Osteoblast (primary cell): Measurements from ENCODE around the gene ZC3HAV1. TPM values are rescaled to one million over a fixed set of nuclear protein-coding genes. Genes with fewer than 3 reads are reported as not detected.
"Not testable (repeated sequence)": the region's sequence is repeated elsewhere in the genome, so short reads cannot be mapped to it uniquely, and the experiment has no call there.

Source experiments
- DNase-seq: peaks from one replicate; pipeline ENCODE4 v3.0.0; 2011; ENCODE audit warnings: low spot score, mixed read lengths; ENCODE audit not compliant: insufficient read length; ENCODE audit errors: missing footprints
- H2AFZ ChIP-seq: 2 replicates; pipeline ENCODE4 v1.6.0; 2011; ENCODE audit warnings: mild to moderate bottlenecking, low read length
- H3K27ac ChIP-seq: 2 replicates; pipeline ENCODE4 v1.5.1; 2011; ENCODE audit warnings: mild to moderate bottlenecking, low read depth, low read length, moderate library complexity
- H3K27me3 ChIP-seq: 2 replicates; pipeline ENCODE4 v1.6.0; 2012; ENCODE audit warnings: mild to moderate bottlenecking, control low read depth, inconsistent platforms, low read length, moderate library complexity; ENCODE audit not compliant: insufficient read depth
- H3K36me3 ChIP-seq: 2 replicates; pipeline ENCODE4 v1.5.1; 2011; ENCODE audit warnings: mild to moderate bottlenecking, low read length, control low read depth, moderate library complexity; ENCODE audit not compliant: insufficient read depth
- H3K4me1 ChIP-seq: 2 replicates; pipeline ENCODE4 v1.5.1; 2011; ENCODE audit warnings: mild to moderate bottlenecking, low read length, control low read depth, moderate library complexity; ENCODE audit not compliant: insufficient read depth
- H3K4me2 ChIP-seq: 2 replicates; pipeline ENCODE4 v1.6.0; 2011; ENCODE audit warnings: mild to moderate bottlenecking, low read length; ENCODE audit not compliant: insufficient read depth
- H3K4me3 ChIP-seq: fragments of 200-600 bp; sonication (generic); 3 replicates; pipeline ENCODE4 v1.5.1; 2012; ENCODE audit warnings: mild to moderate bottlenecking, low read length, inconsistent platforms; ENCODE audit not compliant: insufficient read depth
- H3K79me2 ChIP-seq: 2 replicates; pipeline ENCODE4 v1.6.0; 2012; ENCODE audit warnings: mild to moderate bottlenecking, low read length, control low read depth, inconsistent platforms; ENCODE audit not compliant: insufficient read depth
- H3K9me3 ChIP-seq: 2 replicates; pipeline ENCODE4 v1.5.1; 2011; ENCODE audit warnings: low read depth, low read length, control low read depth
- H4K20me1 ChIP-seq: 2 replicates; pipeline ENCODE4 v1.6.0; 2012; ENCODE audit warnings: mild to moderate bottlenecking, low read length, control low read depth; ENCODE audit not compliant: insufficient read depth
- CTCF ChIP-seq: IDR thresholded peaks from 2 replicates; pipeline ENCODE4 v1.5.1; 2011; ENCODE audit warnings: mild to moderate bottlenecking, low read depth, low read length, moderate library complexity; ENCODE audit errors: extremely low read depth
- total RNA-seq: library from RNA; depleted of rRNA; stranded (reverse); fragments of >200 nt; gene quantifications from 2 replicates; pipeline ENCODE4 v1.2.3, GENCODE V29; 2012

ZC3HAV1 gene
- total RNA-seq, 1 donor, result 44.5 TPM

- DNase-seq, result peak; percentile 87
- H3K4me1 ChIP-seq, result peaks cover 12% of the 10 kb centered on the region
- TF ChIP-seq CTCF, result no peak
- peak overlapping the region; percentile 82 for H3K4me3 ChIP-seq
- H3K27me3 ChIP-seq, result peaks cover under 1% of the 10 kb centered on the region
- peak overlapping the region; percentile 98 for H2AFZ ChIP-seq
- peak overlapping the region; percentile 83 for H3K27ac ChIP-seq
- peaks cover 2% of the 10 kb centered on the region for H3K79me2 ChIP-seq
- H3K9me3 ChIP-seq, result no peaks in the 10 kb centered on the region
- peak overlapping the region; percentile 95 for H3K4me2 ChIP-seq
- no peaks in the 10 kb centered on the region for H3K36me3 ChIP-seq
- H4K20me1 ChIP-seq, result no peaks in the 10 kb centered on the region
Measured at GRCh38 chr7:139133335-139134139, 24.0 kb upstream of the ZC3HAV1 start.

- Histone ChIP-seq H3K9me3 (no peaks in the 10 kb centered on the region), H3K4me3 (peak overlapping the region; percentile 82), H3K4me2 (peak overlapping the region; percentile 95), H3K27ac (peak overlapping the region; percentile 83), H3K4me1 (peaks cover 12% of the 10 kb centered on the region), H4K20me1 (no peaks in the 10 kb centered on the region), H2AFZ (peak overlapping the region; percentile 98), H3K79me2 (peaks cover 2% of the 10 kb centered on the region), H3K36me3 (no peaks in the 10 kb centered on the region), H3K27me3 (peaks cover 7% of the 10 kb centered on the region)
- no peak for DNase-seq
- TF ChIP-seq CTCF, result no peak
Measured at GRCh38 chr7:139132887-139133286, 23.4 kb upstream of the ZC3HAV1 start.

GRCh38 chr7:139131601-139132041, 22.1 kb upstream of the ZC3HAV1 start:
- Histone ChIP-seq H3K36me3 (no peaks in the 10 kb centered on the region), H3K4me1 (peaks cover 12% of the 10 kb centered on the region), H3K4me3 (no peak overlapping the region), H3K4me2 (no peak overlapping the region), H3K9me3 (no peaks in the 10 kb centered on the region), H3K79me2 (peaks cover 2% of the 10 kb centered on the region), H3K27me3 (peaks cover 7% of the 10 kb centered on the region), H2AFZ (peak overlapping the region; percentile 29), H3K27ac (no peak overlapping the region), H4K20me1 (no peaks in the 10 kb centered on the region)
- no peak for TF ChIP-seq CTCF
- no peak for DNase-seq

GRCh38 chr7:139129814-139130213, 20.3 kb upstream of the ZC3HAV1 start:
- H3K79me2 ChIP-seq, result not testable (repeated sequence)
- peaks cover 15% of the 10 kb centered on the region for H3K27me3 ChIP-seq

More at GRCh38 chr7:139129814-139130213, 20.3 kb upstream of the ZC3HAV1 start:
- H4K20me1 ChIP-seq, DNase-seq, H3K9me3 ChIP-seq, H3K27ac ChIP-seq, H3K4me2 ChIP-seq, H3K4me3 ChIP-seq, H3K36me3 ChIP-seq, H2AFZ ChIP-seq: not testable (repeated sequence)
- H3K4me1 ChIP-seq, result peaks cover 12% of the 10 kb centered on the region
